GM21381 (cell line): ENCODE results near the gene IKZF4.
"Not testable (repeated sequence)": the region's sequence is repeated elsewhere in the genome, so short reads cannot be mapped to it uniquely, and the experiment has no call there.

Source experiments
- ATAC-seq: cut with Tn5 transposase; IDR thresholded peaks from one replicate; pipeline ENCODE4 v1.9.1; 2021; ENCODE audit warnings: mild to moderate bottlenecking, moderate library complexity; ENCODE audit not compliant: unreplicated experiment

The IKZF4 gene

DNA sequence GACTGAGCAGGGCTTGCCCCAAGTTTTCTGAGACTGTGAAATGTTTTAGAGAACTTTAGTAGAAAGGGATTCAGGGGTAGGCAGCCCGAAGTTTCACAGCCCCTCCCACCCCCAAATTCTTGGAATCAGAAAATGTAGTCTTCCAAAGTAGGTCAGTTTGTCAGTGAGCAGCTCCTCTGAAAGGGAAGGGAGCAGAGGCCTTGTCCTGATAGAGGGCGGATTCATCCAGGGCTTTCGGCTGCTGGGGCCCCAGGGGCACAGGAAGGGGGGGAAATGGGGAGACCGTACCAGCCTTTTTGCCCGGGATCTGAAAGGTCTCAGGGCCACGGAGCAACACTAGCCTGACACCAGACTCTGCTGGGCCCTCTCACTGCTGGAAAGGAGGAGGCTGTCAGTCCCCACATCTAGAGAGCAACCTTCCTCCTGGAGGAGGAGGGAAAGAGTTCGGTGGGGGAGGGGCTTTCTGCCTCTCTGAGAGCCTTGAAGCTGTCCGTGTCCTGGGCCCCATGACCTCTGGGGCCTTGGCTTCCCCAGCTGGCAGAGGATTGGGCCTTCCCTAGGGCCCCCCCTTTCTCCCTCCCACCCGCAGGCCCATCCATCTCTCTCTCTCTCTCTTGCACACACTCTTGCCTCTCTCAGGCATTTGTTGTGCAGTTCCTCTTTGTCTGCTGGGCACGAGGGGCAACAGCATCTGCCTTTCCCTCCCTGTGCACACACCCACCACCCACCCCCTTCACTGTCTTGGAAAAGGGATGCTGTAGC, at the start of gene IKZF4:
Gene IKZF4 (plus strand): TSS at position 621 of the 762 bp plus-strand sequence. CDS start 451 bp downstream, outside the sequence.
- ATAC-seq = no peak

DNA sequence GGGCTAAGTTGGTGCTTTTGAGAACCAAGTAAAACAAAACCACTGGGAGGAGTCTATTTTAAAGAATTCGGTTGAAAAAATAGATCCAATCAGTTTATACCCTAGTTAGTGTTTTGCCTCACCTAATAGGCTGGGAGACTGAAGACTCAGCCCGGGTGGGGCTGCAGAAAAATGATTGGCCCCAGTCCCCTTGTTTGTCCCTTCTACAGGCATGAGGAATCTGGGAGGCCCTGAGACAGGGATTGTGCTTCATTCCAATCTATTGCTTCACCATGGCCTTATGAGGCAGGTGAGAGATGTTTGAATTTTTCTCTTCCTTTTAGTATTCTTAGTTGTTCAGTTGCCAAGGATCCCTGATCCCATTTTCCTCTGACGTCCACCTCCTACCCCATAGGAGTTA, 48.8 kb upstream of the IKZF4 start:
- ATAC-seq = no peak

DNA sequence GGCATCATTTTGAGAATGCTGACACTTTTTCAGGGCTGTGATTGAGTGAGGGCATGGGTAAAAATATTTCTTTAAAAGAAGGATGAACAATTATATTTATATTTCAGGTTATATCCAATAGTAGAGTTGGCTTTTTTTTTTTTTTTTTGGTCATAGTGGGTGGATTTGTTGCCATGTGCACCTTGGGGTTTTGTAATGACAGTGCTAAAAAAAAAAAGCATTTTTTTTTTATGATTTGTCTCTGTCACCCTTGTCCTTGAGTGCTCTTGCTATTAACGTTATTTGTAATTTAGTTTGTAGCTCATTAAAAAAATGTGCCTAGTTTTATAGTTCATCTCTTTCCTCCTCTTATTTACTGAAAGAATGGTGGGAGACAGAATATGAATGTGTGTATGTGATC, 48.4 kb upstream of the IKZF4 start:
- ATAC-seq = no peak

DNA sequence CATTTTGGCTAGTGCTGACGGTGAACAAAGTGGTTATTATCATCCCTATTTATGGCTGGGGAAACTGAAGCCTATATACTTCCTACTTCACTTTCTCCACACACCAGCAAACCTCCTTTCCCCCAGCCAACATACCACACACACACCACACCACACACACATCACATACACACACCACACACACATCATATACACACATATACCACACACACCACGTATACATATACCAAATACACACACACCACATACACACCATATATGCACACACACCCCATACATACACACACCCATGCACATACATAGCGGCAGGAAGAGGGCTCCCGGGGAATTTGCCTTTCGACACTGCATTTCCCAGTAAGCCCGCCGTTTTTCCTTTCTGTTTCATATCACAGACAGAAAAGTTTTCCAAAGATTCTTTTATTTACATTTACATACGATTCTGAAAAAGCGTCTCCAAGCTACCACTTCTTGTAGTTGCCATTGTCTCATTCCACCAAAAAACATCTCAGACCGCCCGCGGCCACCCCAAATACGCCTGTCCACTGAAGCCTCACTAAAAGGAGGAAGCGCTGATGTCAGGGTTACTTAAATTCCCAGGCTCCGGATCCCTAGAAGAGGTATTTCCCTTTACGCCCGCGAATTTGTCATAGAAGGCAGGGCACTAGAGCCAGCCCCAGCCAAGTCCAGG, 47.8 kb upstream of the IKZF4 start:
- no peak for ATAC-seq

DNA sequence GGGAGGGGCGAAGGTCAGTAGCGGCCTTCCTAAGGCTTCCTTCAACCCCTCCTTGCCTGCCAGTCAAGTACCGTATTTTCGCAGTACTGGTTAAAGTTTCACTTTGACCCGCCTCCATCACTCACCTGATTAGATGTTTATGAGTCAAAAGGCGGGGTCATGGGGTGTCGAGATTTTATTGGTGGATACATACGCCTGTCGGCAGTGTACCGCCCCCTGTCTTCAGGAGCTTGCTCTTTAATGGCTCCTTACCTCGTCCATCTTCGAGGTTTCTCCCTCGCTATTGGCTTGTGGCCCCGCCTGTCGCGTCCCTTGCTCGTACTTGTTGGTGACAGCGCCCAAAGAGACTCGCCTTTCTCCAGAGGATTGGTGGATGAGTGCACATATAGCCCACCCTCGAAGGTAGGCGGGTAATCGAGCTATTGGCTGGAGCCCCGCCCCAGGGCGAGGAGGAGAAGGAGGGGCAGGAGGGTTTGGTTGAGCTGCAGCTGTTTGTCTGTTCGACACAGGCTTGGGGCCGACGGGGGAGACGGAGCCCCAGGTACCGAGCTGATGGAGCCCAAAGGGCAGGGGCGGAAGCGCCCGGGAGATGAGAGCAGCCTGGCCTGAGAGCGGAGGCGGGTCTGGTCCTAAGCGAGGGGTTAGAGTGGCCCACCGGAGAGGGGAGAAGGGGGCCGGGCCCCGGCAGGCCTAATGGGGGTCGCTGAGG, 47.1 kb upstream of the IKZF4 start, which contains the start of gene RAB5B:
Gene RAB5B (plus strand): TSS at position 480 of the 709 bp plus-strand sequence. CDS start 12,883 bp downstream, outside the sequence.
- ATAC-seq = peak; percentile 90

DNA sequence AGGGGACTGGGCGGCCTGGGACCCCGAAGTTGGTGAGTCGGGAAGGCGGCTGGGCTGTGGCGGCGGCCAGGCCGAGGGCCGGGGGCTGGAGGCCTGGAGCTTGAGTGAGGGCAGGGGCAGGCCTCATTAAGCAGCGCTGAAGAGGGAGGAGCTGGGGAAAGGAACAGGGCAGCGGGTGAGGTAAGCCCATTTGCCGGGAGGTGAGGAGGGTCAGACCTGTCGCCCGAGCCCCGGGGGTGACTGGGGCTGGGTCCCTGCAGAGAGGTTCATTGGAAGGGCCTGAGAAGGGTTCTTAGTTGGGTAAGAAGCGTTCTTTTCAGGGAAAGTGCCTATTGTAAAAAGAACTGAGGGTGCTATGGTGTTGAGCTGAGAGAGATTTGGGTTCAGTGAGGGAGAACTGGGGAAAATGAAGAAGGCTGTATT, 46.5 kb upstream of the IKZF4 start:
- ATAC-seq = peak; percentile 7

DNA sequence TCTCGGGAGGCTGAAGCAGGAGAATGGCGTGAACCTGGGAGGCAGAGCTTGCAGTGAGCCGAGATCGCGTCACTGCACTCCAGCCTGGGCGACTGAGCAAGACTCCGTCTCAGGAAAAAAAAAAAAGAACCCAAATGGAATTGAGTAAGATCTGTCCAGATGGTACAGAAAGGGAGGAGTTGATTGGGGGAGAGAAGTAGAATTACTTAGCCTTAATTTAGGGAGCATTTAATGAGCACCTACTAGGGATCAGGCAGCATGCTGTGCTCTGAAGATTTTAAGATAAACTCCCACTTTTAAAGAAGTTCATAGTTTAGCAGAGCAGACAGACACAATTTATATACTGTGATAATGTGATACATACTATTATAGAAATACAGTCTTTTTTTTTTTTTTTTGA, 42.5 kb upstream of the IKZF4 start:
- ATAC-seq = no peak

DNA sequence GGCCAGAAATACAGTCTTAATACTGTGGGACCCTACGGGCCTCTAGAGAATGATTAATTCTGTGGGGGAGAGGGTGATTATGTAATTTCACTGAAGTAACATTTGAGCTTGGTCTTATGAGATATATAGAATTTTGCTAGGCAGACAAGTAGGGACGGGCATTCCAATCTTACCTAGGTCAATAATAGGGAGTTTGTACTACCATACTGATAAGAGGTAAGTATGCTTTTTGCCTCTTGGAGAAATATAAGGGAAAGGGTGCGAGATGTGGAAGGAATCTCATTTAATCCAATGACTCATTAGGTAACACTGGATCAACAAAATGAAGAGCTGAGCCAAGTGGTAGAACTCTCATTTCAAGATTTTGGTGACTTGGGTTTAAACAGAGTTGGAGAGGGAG, 41.8 kb upstream of the IKZF4 start:
- ATAC-seq = no peak

DNA sequence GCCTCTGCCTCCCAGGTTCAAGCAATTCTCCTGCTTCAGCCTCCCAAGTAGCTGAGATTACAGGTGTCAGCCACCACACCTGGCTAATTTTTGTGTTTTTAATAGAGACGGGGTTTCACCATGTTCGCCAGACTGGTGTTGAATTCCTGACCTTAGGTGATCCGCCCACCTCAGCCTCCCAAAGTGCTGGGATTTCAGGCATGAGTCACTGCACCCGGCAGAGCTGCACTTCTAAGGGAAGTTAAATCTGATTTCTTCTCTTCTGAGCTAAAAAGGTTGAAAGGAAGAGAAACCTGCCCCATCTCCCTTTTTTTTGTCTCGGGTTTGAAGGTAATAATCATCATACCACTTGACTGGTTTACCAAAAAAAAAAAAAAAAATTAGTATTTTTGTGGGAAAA, 39.0 kb upstream of the IKZF4 start:
- ATAC-seq = not testable (repeated sequence)

DNA sequence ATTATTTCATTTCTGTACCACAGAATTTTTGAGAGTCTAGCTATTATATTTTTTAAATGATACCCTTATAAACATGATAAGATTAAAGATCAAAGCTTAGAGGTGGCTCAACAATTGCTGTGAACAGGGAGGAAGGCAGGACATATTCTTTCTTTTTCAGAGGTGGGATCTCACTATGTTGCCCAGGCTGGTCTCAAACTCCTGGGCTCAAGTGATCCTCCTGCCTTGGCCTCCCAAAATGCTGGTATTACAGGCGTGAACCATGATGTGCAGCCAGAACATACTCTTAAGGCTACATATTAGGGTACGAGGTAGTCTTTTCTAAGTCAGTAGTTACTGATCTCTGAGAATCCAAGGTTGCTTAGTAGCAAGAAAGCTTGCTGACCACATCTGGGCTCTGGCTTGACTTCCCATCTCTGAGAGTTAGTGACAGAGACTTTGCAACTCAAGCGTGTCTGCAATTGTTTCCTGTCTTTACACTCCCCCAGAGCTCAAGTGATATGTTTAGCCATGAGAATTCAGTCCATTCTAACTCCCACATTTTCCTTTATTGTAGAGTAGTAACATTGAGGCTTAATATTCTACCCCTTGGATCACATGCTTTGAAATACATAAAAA, 38.4 kb upstream of the IKZF4 start:
- ATAC-seq = no peak

DNA sequence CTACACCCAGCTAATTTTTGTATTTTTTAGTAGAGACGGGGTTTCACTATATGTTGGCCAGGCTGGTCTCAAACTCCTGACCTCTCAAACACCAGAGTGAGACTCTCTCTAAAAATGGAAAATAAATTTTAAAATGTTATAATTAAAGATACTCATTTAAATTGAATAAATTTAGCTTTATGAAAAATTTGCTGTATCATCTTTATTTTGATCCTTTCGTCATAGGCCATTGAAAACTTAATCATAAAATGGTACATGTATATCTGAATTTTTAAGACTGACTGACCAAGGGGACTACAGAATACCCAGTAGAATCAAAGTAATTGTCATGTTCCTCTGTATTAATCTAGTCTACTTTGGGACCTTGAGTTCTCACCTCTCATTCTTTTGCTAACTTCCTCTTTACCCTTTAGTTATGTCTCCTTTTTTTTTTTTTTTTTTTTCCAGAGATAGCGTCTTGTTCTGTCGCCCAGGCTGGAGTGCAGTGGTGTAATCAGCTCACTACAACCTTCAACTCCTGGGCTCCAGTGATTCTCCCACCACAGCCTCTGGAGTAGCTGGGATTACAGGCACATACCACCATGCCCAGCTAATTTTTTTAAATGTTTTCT, 37.5 kb upstream of the IKZF4 start:
- ATAC-seq = no peak

DNA sequence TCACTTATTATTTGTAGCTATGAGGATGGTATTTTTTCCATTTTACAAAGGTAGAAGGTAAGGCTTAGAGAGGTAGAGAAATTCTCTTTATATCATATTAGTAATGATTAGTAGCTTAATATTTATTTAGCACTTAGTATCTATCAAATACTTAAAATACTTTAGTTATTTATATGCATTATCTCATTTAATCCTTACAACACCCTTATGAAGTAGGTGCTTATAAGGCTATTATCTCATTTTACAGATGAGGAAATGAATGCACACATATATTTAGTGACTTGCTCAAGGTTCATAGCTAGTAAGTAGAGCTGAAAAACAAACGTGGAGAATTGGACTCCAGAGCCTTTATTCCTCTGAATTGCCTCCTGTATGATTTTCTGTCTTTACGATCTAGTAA, 36.0 kb upstream of the IKZF4 start:
- ATAC-seq = no peak

DNA sequence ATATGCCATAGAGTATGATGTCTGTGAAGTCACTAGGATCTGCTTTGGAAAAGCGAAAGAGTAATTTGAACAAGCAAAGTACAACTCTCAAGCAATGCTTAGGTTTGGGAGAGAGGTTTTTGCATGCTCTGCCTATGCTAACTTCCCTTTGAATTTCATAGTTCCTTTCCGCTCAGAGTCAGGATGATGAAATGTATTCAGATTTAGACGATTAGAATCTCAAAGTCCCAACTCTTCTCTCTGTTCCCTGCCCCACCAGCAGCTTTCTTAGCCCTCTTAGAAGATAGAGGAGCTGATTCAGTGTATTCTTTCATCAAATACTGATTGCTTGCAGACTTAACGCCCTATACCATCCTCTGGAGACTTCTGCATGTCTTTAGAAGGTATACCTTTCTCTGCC, 35.5 kb upstream of the IKZF4 start:
- no peak for ATAC-seq

DNA sequence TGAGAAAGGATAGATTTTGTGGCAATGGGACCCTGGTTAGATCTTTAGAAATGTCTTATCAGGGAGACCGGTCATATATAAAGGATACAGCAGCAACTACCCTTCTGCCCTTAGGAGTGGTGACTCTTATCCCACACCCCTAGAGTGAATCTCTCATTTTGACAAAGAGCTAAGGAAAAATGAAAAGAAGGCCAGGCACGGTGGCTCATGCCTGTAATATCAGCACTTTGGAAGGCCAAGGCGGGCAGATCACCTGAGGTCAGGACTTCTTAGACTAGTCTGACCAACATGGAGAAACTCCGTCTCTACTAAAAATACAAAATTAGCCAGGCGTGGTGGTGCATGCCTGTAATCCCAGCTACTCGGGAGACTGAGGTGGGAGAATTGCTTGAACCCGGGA, 34.9 kb upstream of the IKZF4 start:
- ATAC-seq = not testable (repeated sequence)

DNA sequence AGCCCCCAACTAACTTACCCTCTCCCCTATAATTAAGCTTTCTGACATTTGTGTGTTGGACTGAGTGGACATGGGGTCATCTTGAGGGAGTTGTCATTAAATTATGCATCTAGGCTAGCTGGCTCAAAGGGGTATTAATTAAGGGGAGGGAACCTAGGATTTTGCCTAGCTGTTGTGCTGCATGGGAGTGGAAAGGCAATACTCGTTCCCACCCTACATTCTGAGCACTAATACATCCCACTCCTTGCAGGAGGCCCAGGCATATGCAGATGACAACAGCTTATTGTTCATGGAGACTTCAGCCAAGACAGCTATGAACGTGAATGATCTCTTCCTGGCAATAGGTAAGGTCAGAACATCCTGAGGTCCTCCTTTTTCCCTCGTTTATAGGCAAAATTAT, 29.7 kb upstream of the IKZF4 start:
- no peak for ATAC-seq

DNA sequence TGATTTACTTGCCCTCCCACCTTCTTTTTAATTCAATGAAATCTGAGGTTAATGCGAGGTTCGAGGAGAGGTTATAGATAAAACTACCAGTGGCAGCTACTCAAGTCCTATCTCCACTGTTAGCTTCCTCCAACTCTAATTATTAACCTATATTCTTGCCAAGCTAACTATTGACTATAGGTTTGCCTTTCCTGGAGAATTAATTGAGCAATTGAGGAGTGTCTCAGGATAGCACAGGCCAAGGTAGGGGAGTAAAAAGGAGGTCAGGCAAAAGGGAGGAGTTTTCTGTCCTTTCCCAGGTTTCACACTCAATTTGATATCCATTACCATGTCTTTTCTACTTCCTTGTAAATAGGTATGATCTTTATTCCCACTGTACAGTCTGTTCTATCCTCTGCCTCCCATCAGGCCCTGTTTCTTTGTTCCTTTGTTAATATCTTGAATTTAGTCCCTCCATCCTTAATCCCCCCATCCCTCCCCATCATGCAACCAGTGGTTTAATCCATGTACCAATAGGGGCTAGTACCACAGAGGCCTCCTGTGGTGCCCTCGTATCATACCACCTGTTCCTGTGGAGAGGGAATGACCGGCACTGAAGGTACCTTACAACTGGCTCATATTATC, 27.5 kb upstream of the IKZF4 start:
- ATAC-seq = no peak

DNA sequence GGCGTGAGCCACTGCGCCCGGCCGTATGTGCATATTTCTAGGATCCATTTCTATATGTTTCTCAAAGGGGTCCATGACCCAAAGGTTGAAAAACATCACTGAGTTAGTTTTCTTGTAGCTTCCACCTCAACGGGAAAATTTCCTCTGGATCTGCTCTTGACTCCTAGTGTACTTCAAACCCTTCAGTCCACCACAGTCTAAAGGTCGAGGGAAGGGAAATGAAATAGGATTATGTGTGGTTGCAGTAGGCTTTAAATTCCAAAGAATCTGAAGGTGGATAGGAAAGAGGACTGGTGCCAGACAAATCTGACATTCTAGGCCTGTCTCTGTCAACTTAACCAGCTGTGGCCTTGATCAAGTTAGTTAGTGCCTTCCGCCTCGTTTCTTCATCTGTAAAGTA, 25.5 kb upstream of the IKZF4 start:
- ATAC-seq = no peak

DNA sequence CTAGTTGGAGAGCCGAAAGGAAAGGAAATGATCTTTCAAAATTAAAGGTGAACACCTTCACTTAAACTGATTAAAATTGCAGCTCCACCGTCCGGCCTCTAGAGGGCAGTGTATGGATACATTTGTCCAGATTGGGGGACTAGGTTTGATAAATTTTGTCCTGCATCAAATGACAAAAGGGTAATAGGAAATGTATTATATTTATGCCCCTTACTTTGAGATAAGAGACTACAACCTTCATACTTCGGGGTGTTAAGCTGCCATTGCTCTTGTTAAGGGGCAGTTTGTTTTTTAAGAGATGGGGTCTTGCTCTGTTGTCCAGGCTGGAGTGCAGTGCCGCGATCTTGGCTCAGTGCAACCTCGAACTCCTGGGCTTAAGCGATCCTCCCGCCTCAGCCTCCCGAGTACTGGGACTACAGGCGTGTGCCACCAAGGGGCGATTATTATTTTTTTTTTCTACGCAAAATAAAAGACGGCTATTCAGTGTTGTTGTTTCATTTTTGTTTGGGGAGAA, 24.6 kb upstream of the IKZF4 start:
- no peak for ATAC-seq

DNA sequence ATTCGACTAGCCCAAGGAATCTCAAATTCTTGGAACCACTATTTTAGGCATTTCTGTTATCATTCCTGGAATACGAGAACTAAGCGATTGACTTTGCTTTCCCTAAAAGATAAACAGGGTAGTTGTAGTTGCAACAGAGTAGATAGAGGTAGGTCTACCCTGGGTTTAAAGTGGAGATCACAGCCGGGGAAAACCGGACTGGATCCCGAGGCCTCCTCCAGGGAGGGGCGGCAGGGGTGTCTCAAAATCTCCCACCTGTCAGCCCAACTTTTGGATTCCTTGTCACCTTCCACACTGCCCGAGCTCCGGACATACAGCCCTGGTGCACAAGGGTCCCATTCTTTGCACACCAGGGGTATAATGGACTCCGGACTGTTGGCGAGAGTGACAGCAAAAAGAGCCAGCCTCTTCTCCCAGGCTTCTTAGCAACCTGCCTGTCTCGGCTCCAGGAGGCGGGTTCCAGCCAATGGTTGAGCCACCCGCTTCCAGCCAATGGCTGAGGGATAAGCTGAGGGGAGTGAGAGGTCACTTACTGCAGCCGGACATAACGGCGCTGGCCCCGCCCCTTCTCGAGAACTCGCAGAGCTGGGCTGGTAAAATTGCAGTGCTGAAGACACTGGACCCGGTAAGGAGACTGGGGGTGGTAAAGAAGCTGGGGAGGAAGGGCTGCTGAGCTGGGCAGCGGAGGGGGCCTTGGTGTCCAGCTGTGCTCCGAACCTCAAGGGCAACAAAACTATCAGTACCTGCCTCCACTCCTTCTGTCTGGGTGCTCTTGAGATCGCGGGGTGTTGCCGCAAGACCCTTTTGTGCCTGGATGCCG, 23.9 kb upstream of the IKZF4 start, which contains the start of gene SUOX:
Gene SUOX (plus strand): TSS at position 562 of the 820 bp plus-strand sequence. CDS start 4,946 bp downstream, outside the sequence.
- peak; percentile 100 for ATAC-seq
